Measurements from ENCODE around the gene MECR. TPM values are rescaled to one million over a fixed set of nuclear protein-coding genes. Genes with fewer than 3 reads are reported as not detected.
A peak's percentile ranks its signal among the peaks of the same experiment; 100 is the strongest.

Gene MECR
- total RNA-seq, 1 donor from 2014 or later: 19.7 TPM

DNA sequence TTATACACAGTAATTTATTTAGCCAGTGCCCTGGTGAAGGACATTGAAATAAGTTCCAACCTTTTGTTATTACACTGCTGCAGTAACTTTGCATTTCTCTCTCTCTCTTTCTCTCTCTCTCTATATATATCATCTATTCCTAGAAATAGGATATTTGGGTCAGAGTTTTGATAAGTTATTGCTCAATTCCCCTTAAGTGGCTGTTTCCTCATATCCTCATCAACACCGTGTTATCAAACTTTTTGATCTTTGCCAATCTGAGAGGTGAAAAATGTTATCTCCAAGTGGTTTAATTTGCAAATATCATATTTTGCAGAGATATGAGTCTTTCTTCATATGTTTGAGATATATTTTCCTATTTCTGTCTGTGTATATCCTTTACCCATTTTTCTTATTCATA, 47.4 kb downstream of the MECR start:
- DNase-seq (ENCODE audit: low read depth): no peak
- no peak for TF ChIP-seq CTCF (conservative IDR thresholded peaks at IDR 0.05; ENCODE audit: low read depth, low read length)
- H3K4me3 ChIP-seq (ENCODE audit: low read depth, low read length): no peak overlapping the region

DNA sequence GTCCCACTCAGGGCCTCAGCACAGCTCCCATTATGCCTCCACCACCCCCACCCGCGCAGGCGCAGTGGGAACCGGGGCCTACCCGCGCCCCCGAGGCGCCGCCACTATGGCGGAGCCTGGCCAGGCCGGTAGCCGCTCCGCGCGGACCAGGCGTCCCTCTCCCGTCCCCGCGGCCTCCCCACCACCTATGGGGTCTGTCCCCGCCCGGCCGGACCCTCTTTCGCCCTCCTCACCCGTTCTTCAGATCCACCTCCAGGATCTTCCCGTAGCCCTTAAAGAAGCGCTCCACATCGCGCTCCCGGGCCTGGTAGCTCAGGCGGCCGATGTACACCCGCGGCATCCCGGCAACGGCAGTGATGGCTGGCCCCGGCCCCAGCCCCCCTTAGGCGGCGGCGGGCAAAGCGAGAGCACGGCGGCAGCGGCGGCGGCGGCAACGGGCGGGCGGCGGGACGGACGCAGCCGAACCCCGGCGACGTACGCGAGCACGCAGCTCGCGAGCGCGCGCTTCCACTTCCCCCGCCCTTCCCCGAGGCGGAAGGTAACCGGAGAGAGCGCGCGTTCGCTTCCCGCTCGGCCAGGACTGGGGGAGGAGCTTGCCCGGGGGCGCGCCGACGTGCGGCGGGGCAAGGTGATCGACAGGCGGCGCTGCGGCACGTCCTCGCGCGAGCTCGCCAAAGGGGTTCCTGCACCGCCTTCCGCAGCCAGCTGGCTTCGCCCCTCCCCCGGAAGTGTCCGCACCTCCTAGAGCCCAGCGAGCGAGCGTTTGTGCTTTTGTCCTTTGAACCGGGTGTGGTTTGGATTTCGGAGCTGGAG, 49.1 kb downstream of the MECR start, which contains the start of gene SRSF4:
Gene SRSF4 (minus strand): TSS at position 488 of the 813 bp plus-strand sequence. CDS start 148 bp downstream, at position 340.
- H3K4me3 ChIP-seq (ENCODE audit: low read depth, low read length): peak within 1 kb of the TSS; percentile 98
- TF ChIP-seq CTCF (conservative IDR thresholded peaks at IDR 0.05; ENCODE audit: low read depth, low read length): peak; percentile 58
- peak; percentile 66 for DNase-seq (ENCODE audit: low read depth)

DNA sequence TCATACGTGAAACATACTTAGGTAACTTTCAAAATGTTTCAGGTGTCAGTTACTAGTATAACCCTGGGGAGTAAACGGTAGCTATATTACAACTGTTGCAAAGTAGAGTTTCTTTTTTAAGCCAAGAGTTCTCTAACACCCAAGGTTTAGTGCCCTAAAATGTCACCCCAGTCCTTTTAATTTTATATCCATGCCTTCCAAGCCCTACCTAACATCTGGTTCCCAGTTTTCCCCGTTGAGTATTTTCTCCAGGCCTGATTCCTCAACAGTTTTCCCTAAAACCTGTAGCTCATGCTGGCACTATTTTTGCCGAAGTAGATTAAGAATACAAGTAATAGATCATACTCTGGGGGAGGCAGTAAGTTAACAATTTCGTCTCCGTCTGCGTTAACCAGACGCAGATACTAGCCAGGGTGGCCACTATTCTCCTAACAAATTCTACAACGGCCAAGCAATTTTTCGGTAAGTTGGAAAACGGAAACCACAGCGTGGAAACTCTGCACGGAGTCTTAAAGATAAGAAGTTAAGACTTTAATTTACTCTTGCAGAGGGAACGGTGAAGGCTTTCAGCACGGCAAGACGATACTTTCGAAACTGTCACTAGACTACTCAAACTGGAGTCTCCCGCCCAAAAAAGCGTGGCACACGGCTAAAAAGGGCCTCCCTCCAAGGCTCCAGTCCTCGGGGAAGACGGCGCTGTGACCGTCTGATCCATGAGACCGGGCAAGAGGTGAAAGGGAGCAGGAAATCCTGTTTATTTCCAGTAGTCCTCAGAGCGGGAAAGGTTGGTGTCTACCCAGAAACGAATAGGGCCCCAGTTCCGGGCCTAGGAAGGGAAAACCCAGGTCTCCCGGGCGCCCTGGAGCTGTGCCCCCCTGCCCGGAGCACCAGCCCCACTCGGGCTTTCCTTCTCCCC, 50.0 kb downstream of the MECR start:
- no peak for DNase-seq (ENCODE audit: low read depth)
- H3K4me3 ChIP-seq (ENCODE audit: low read depth, low read length): peak overlapping the region; percentile 98
- TF ChIP-seq CTCF (conservative IDR thresholded peaks at IDR 0.05; ENCODE audit: low read depth, low read length): no peak

- no peak for DNase-seq (ENCODE audit: low read depth)
- no peak for TF ChIP-seq CTCF (conservative IDR thresholded peaks at IDR 0.05; ENCODE audit: low read depth, low read length)
- peak overlapping the region; percentile 98 for H3K4me3 ChIP-seq (ENCODE audit: low read depth, low read length)
Observed at GRCh38 chr1:29179641-29180184, 51.0 kb downstream of the MECR start.

- no peak overlapping the region for H3K4me3 ChIP-seq (ENCODE audit: low read depth, low read length)
- no peak for TF ChIP-seq CTCF (conservative IDR thresholded peaks at IDR 0.05; ENCODE audit: low read depth, low read length)
- DNase-seq (ENCODE audit: low read depth): no peak
Observed at GRCh38 chr1:29177022-29177705, 53.6 kb downstream of the MECR start.

- no peak for DNase-seq (ENCODE audit: low read depth)
- TF ChIP-seq CTCF (conservative IDR thresholded peaks at IDR 0.05; ENCODE audit: low read depth, low read length): no peak
- H3K4me3 ChIP-seq (ENCODE audit: low read depth, low read length): no peak overlapping the region
Observed at GRCh38 chr1:29176576-29176975, 54.2 kb downstream of the MECR start.
